AG09309 (cell line): ENCODE measurements around the gene TEX2.

Experiments used
- DNase-seq: peaks from one replicate; pipeline ENCODE4 v3.0.0-alpha.2; 2010; ENCODE audit warnings: low read depth
- H3K4me3 ChIP-seq: 2 replicates; pipeline ENCODE4 v1.5.1; 2011; ENCODE audit warnings: mild to moderate bottlenecking, low read depth, low read length, moderate library complexity; ENCODE audit not compliant: control insufficient read depth
- TF ChIP-seq, protein P1 (sequence below): IDR thresholded peaks from 2 replicates; pipeline ENCODE4 v1.5.1; 2011; ENCODE audit warnings: mild to moderate bottlenecking, low read depth, low read length, inconsistent platforms; ENCODE audit not compliant: insufficient read depth, control insufficient read depth; ENCODE audit errors: missing control alignments

TEX2 gene, protein sequence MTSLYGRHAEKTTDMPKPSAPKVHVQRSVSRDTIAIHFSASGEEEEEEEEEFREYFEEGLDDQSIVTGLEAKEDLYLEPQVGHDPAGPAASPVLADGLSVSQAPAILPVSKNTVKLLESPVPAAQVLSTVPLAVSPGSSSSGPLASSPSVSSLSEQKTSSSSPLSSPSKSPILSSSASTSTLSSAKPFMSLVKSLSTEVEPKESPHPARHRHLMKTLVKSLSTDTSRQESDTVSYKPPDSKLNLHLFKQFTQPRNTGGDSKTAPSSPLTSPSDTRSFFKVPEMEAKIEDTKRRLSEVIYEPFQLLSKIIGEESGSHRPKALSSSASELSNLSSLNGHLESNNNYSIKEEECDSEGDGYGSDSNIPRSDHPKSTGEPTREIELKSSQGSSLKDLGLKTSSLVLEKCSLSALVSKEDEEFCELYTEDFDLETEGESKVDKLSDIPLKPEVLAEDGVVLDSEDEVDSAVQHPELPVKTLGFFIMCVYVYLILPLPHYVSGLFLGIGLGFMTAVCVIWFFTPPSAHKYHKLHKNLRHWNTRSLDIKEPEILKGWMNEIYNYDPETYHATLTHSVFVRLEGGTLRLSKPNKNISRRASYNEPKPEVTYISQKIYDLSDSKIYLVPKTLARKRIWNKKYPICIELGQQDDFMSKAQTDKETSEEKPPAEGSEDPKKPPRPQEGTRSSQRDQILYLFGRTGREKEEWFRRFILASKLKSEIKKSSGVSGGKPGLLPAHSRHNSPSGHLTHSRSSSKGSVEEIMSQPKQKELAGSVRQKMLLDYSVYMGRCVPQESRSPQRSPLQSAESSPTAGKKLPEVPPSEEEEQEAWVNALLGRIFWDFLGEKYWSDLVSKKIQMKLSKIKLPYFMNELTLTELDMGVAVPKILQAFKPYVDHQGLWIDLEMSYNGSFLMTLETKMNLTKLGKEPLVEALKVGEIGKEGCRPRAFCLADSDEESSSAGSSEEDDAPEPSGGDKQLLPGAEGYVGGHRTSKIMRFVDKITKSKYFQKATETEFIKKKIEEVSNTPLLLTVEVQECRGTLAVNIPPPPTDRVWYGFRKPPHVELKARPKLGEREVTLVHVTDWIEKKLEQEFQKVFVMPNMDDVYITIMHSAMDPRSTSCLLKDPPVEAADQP

DNA sequence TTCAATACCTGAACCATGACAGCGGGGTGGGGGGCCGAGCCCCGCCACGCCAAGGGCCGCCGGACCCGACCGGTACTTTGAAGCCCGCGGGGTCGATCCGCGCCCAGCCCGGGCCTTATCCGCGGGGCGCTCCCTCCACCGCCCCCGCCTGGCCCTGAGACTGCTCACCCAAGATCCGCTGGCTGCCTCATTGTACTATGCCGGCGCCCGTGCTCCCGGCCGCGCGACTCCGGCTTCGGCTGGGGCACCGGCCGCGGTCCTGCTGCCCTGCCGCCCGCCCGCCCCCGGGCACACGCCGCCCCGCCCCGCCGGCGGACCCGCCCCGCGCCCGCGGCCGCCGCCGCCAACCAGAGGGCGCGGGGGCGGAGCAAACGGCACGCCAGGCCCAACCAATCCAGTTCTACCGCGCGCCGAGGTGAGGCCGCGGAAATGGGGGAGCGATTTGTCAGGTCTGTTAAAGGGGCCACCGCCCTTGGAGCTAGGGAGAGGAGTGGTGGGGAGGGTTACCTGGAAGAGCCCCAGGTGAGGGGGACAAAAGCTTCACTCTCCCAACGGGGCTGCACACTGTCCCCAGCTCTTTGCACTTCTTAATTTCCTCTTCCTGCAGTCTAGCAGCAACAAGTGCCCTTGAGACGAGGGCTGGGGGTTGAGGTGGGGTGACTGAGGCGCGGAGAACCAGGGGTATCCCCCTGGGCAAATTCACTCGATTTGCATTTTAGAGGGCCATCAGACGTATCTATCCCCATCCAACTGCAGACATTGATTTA is at the start of gene TEX2:
Gene TEX2 (minus strand): TSS at position 261 of the 767 bp plus-strand sequence. CDS start 49,043 bp downstream, outside the sequence.
- DNase-seq, result no peak
- H3K4me3 ChIP-seq, result peak within 1 kb of the TSS; percentile 79
- TF ChIP-seq, protein P1, sequence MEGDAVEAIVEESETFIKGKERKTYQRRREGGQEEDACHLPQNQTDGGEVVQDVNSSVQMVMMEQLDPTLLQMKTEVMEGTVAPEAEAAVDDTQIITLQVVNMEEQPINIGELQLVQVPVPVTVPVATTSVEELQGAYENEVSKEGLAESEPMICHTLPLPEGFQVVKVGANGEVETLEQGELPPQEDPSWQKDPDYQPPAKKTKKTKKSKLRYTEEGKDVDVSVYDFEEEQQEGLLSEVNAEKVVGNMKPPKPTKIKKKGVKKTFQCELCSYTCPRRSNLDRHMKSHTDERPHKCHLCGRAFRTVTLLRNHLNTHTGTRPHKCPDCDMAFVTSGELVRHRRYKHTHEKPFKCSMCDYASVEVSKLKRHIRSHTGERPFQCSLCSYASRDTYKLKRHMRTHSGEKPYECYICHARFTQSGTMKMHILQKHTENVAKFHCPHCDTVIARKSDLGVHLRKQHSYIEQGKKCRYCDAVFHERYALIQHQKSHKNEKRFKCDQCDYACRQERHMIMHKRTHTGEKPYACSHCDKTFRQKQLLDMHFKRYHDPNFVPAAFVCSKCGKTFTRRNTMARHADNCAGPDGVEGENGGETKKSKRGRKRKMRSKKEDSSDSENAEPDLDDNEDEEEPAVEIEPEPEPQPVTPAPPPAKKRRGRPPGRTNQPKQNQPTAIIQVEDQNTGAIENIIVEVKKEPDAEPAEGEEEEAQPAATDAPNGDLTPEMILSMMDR, result no peak

DNA sequence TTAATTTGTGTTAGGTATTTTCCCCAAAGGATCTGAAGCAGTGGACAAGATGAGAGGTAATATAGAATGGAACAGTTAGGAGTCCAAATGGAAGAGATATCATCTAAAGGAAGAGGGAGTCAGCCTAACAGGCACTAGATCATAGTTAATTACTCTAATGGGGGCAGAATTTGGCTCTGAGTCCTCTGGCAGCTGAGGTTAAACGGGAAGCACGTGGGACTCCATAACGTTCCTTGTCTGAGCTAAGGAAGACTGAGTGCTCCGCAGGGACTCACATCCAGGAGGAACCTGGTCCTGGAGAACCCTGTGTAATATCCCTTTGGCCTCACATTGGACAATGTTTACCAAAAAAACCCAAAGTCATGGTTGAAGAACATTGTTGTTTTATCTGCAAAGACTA is 46.6 kb upstream of the TEX2 start:
- TF ChIP-seq, protein P1, result no peak
- DNase-seq, result no peak
- H3K4me3 ChIP-seq, result no peak overlapping the region

DNA sequence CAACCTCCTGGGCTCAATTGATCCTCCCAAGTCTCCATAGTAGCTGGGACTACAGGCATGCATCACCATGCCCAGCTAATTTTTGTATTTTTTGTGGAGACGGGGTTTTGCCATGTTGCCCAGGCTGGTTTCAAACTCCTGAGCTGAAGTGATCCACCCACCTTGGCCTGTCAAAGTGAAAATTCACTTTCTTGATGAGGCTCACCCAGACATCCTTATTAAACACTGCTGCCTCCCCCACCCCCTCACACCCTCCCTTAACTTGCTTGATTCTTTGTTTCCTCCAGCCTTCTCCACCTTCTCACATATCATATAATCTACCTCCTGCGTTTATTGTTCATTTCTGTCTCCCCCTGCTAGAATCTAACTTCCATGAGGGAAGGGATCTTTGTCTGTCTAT is 46.0 kb upstream of the TEX2 start:
- TF ChIP-seq, protein P1, result no peak
- DNase-seq, result no peak
- no peak overlapping the region for H3K4me3 ChIP-seq

DNA sequence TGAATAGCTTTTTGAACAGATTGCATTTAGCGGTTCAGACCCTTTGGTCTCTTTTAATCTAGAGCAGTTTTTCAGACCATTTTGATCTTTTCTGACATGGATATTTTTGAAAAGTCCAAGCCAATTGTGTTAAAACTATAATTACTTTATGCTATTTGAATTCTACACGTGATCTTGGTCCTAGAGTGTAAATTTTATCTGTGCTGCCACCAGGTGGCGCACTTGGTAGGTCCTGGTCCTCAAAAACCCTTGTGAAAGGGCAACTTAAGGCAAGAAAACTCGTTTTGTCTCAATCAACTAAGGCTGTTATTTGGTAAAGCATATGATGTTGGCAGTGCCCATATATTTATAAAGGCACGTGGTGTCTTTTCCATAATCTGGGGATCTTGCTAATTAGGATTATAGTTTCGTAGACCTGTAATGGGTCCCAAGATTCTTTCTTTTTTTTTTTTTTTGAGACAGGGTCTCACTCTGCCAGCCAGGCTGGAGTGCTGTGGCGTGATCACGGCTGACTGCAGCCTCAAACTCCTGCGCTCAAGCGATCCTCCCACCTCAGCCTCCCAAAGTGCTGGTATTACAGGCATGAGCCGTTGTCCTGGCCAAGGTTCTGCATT is 43.9 kb upstream of the TEX2 start:
- no peak overlapping the region for H3K4me3 ChIP-seq
- TF ChIP-seq, protein P1, result peak; percentile 67
- peak; percentile 44 for DNase-seq

DNA sequence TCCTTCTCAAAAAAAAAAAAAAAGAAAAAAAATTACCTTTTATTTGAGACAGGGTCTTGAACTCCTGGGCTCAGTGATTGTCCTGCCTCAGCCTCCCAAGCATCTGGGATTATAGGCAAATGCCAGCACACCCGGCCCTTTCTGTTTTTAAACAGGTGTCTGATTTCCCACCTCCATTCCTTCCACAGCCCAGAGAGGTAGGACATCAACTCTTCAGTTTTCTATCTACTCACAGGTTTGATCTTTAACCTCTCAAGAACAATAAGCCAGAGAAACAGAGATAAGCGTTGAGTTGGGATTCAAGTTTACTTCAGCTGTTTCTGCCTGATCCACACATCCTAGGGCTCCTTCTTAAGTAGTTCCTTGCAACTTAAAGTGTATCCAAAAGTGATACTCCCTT is 41.5 kb upstream of the TEX2 start:
- no peak for DNase-seq
- no peak overlapping the region for H3K4me3 ChIP-seq
- TF ChIP-seq, protein P1, result no peak
